ENCODE data around the gene HES7. TPM values are rescaled to one million over a fixed set of nuclear protein-coding genes. Genes with fewer than 3 reads are reported as not detected.
A peak's percentile ranks its signal among the peaks of the same experiment; 100 is the strongest.

The HES7 gene
- total and polyA plus RNA-seq, 9 of the 15 experiments (the other 6 are each of a cell fraction or from before 2014, with no cell fraction given), result 0.03 to 1.7 (median 0.14) TPM; not detected in 1

- TF ChIP-seq CHD7 (IDR thresholded peaks at IDR 0.05; ENCODE audit: low read depth, low read length), result no peak
- no peak for TF ChIP-seq ZZZ3 (IDR thresholded peaks at IDR 0.05)
- TF ChIP-seq NR3C1 (CRISPR knock-in tag; IDR thresholded peaks at IDR 0.05), result no peak
- TF ChIP-seq COPS2 (conservative IDR thresholded peaks at IDR 0.05), result no peak
- no peak for TF ChIP-seq ETS2 (tag; IDR thresholded peaks at IDR 0.05; ENCODE audit: borderline replicate concordance, poor library complexity, severe bottlenecking)
- TF ChIP-seq TCF7L2 (IDR thresholded peaks at IDR 0.05; ENCODE audit: low read depth, low read length), result no peak
- no peak for TF ChIP-seq ELF2 (CRISPR knock-in tag; IDR thresholded peaks at IDR 0.05)
- TF ChIP-seq ZNF639 (CRISPR knock-in tag; conservative IDR thresholded peaks at IDR 0.05 in 1 of 2, IDR thresholded peaks at IDR 0.05 in 1 of 2), result no peak
- TF ChIP-seq MTA3 (IDR thresholded peaks at IDR 0.05; ENCODE audit: borderline replicate concordance), result peak; percentile 61; the same call in 1 of the 2 replicates
- TF ChIP-seq ZNF3 (CRISPR knock-in tag; IDR thresholded peaks at IDR 0.05), result no peak
- no peak for TF ChIP-seq GATAD2A (IDR thresholded peaks at IDR 0.05)
- no peak for TF ChIP-seq SMC3 (conservative IDR thresholded peaks at IDR 0.05; ENCODE audit: insufficient read depth, low read depth, low read length)
- TF ChIP-seq MITF (IDR thresholded peaks at IDR 0.05), result no peak; the same call in 1 of the 2 replicates
- no peak for TF ChIP-seq CBFA2T3 (IDR thresholded peaks at IDR 0.05)
These were observed 32.5 kb upstream of the HES7 start (continued) for GRCh38 chr17:8156246-8156992.

Measured in K562 (cell line).